NT2/D1 (cell line): ENCODE results near the gene CPEB4.

Experiments used
- DNase-seq: peaks from one replicate; pipeline ENCODE4 v3.0.0-alpha.2; 2011; ENCODE audit warnings: low read depth, low spot score
- H3K27me3 ChIP-seq: 2 replicates; pipeline ENCODE4 v1.6.0; 2011; ENCODE audit warnings: mild to moderate bottlenecking; ENCODE audit not compliant: insufficient read length, insufficient read depth
- H3K36me3 ChIP-seq: 2 replicates; pipeline ENCODE4 v1.6.1; 2011; ENCODE audit warnings: mild to moderate bottlenecking, low read length, mixed read lengths; ENCODE audit not compliant: insufficient read depth, insufficient read length
- H3K4me1 ChIP-seq: 2 replicates; pipeline ENCODE4 v1.5.1; 2011; ENCODE audit not compliant: insufficient read depth, insufficient read length
- H3K4me3 ChIP-seq: 2 replicates; pipeline ENCODE4 v1.5.1; 2011; ENCODE audit warnings: low read depth; ENCODE audit not compliant: insufficient read length
- H3K9ac ChIP-seq: 2 replicates; pipeline ENCODE4 v1.6.0; 2011; ENCODE audit warnings: low read depth; ENCODE audit not compliant: insufficient read length
- H3K9me3 ChIP-seq: 2 replicates; pipeline ENCODE4 v1.5.1; 2011; ENCODE audit warnings: mild to moderate bottlenecking, low read length; ENCODE audit not compliant: insufficient read depth
- SUZ12 ChIP-seq: IDR thresholded peaks from 2 replicates; pipeline ENCODE4 v1.6.1; 2011; ENCODE audit not compliant: insufficient read length, insufficient read depth; ENCODE audit errors: extremely low read depth
- YY1 ChIP-seq: IDR thresholded peaks from 2 replicates; pipeline ENCODE4 v1.6.1; 2011; ENCODE audit not compliant: insufficient read length, insufficient read depth
- ZNF274 ChIP-seq: IDR thresholded peaks from 2 replicates; pipeline ENCODE4 v1.6.1; 2011; ENCODE audit warnings: mild to moderate bottlenecking, low read depth, low read length

Gene CPEB4

GRCh38 chr5:173881811-173882575, 6.2 kb upstream of the CPEB4 start:
- TF ChIP-seq YY1 = no peak
- TF ChIP-seq ZNF274 = no peak
- no peak for TF ChIP-seq SUZ12
- Histone ChIP-seq H3K36me3 (no peaks in the 10 kb centered on the region), H3K4me3 (no peak overlapping the region), H3K9me3 (no peaks in the 10 kb centered on the region), H3K27me3 (no peaks in the 10 kb centered on the region), H3K9ac (no peak overlapping the region), H3K4me1 (no peaks in the 10 kb centered on the region)
- DNase-seq = no peak

- Histone ChIP-seq H3K27me3 (no peaks in the 10 kb centered on the region), H3K4me1 (no peaks in the 10 kb centered on the region), H3K9ac (no peak overlapping the region), H3K4me3 (no peak overlapping the region), H3K36me3 (no peaks in the 10 kb centered on the region), H3K9me3 (no peaks in the 10 kb centered on the region)
- TF ChIP-seq SUZ12 (no peak), YY1 (no peak), ZNF274 (no peak)
- DNase-seq = no peak
Measured at GRCh38 chr5:173882632-173883031, 5.5 kb upstream of the CPEB4 start.

GRCh38 chr5:173883347-173883924, 4.7 kb upstream of the CPEB4 start:
- Histone ChIP-seq H3K9me3 (no peaks in the 10 kb centered on the region), H3K4me1 (no peaks in the 10 kb centered on the region), H3K27me3 (no peaks in the 10 kb centered on the region), H3K9ac (no peak overlapping the region), H3K36me3 (no peaks in the 10 kb centered on the region), H3K4me3 (no peak overlapping the region)
- no peak for DNase-seq
- TF ChIP-seq SUZ12 = no peak
- no peak for TF ChIP-seq YY1
- no peak for TF ChIP-seq ZNF274

- no peaks in the 10 kb centered on the region for H3K9me3 ChIP-seq
- no peak for DNase-seq
- H3K4me1 ChIP-seq = no peaks in the 10 kb centered on the region
- TF ChIP-seq SUZ12 (no peak), YY1 (no peak), ZNF274 (no peak)
- no peak overlapping the region for H3K4me3 ChIP-seq
- H3K36me3 ChIP-seq = no peaks in the 10 kb centered on the region
- no peaks in the 10 kb centered on the region for H3K27me3 ChIP-seq
- no peak overlapping the region for H3K9ac ChIP-seq
Measured at GRCh38 chr5:173884402-173885053, 3.6 kb upstream of the CPEB4 start.

- no peak overlapping the region for H3K4me3 ChIP-seq
- no peak overlapping the region for H3K9ac ChIP-seq
- H3K9me3 ChIP-seq = no peaks in the 10 kb centered on the region
- H3K36me3 ChIP-seq = no peaks in the 10 kb centered on the region
- no peaks in the 10 kb centered on the region for H3K27me3 ChIP-seq
- no peak for TF ChIP-seq ZNF274
- TF ChIP-seq YY1 = no peak
- TF ChIP-seq SUZ12 = no peak
- no peaks in the 10 kb centered on the region for H3K4me1 ChIP-seq
- no peak for DNase-seq
Measured at GRCh38 chr5:173885054-173885443, 3.1 kb upstream of the CPEB4 start.

- no peak for TF ChIP-seq YY1
- no peak for DNase-seq
- H3K4me3 ChIP-seq = no peak overlapping the region
- no peak overlapping the region for H3K9ac ChIP-seq
- no peaks in the 10 kb centered on the region for H3K9me3 ChIP-seq
- H3K4me1 ChIP-seq = no peaks in the 10 kb centered on the region
- H3K27me3 ChIP-seq = no peaks in the 10 kb centered on the region
- H3K36me3 ChIP-seq = no peaks in the 10 kb centered on the region
Measured at GRCh38 chr5:173885475-173886010, 2.6 kb upstream of the CPEB4 start.

- Histone ChIP-seq H3K4me3 (no peak overlapping the region), H3K9me3 (no peaks in the 10 kb centered on the region), H3K4me1 (no peaks in the 10 kb centered on the region), H3K36me3 (no peaks in the 10 kb centered on the region), H3K9ac (no peak overlapping the region), H3K27me3 (no peaks in the 10 kb centered on the region)
- TF ChIP-seq ZNF274 = no peak
- TF ChIP-seq YY1 = no peak
- TF ChIP-seq SUZ12 = no peak
- DNase-seq = no peak
Measured at GRCh38 chr5:173886150-173886549, 2.0 kb upstream of the CPEB4 start.
